ENCODE measurements around the gene CASP2. TPM values are rescaled to one million over a fixed set of nuclear protein-coding genes. Genes with fewer than 3 reads are reported as not detected.

CASP2 gene
- total and polyA plus RNA-seq, 2 of the 13 experiments (the other 11 are each of a cell fraction or from before 2014, with no cell fraction given), result 10.2 to 13.7 TPM

- 88% methylated on average over 4 of the region's 4 CpGs for WGBS (ENCODE audit: low lambda C conversion rate)
- Histone ChIP-seq H4K20me1 (ENCODE audit: insufficient read depth, low read length) (no peaks in the 10 kb centered on the region), H3K4me1 (ENCODE audit: insufficient read depth, low read length) (peaks cover 50% of the 10 kb centered on the region), H3K27me3 (ENCODE audit: control insufficient read depth in 1 of 2, insufficient read depth in 2 of 2, low read length in 2 of 2) (no peaks in the 10 kb centered on the region; a peak in 1 of 5 replicates), H3K4me2 (ENCODE audit: low read depth, low read length) (peak overlapping the region; percentile 96), H2AFZ (ENCODE audit: low read length) (no peak overlapping the region), H3K9ac (ENCODE audit: insufficient read depth, low read depth, low read length) (no peak overlapping the region), H3K4me3 (replicated peaks in 1 of 3; ENCODE audit: insufficient read depth in 1 of 3, low read depth in 2 of 3, low read length in 3 of 3) (peak overlapping the region in 1 of 3 experiments; percentile 10; a peak in 1 of 6 replicates), H3K27ac (ENCODE audit: extremely low read length, insufficient read depth, low read length) (no peak overlapping the region), H3K36me3 (replicated peaks in 1 of 2; ENCODE audit: control insufficient read depth in 1 of 2, insufficient read depth in 2 of 2, low read length in 2 of 2) (peaks cover 13 to 36% of the 10 kb centered on the region in 2 experiments), H3K79me2 (ENCODE audit: insufficient read depth, low read length) (peaks cover 26% of the 10 kb centered on the region), H3K9me3 (ENCODE audit: low read length) (no peaks in the 10 kb centered on the region)
- POLR2A ChIA-PET, result interaction anchor here (1.1 kb wide), 1 partner anchor 27 kb away, joined by 4 read pairs; the partner anchor contains the start of gene GSTK1
- TF ChIP-seq, protein P1, sequence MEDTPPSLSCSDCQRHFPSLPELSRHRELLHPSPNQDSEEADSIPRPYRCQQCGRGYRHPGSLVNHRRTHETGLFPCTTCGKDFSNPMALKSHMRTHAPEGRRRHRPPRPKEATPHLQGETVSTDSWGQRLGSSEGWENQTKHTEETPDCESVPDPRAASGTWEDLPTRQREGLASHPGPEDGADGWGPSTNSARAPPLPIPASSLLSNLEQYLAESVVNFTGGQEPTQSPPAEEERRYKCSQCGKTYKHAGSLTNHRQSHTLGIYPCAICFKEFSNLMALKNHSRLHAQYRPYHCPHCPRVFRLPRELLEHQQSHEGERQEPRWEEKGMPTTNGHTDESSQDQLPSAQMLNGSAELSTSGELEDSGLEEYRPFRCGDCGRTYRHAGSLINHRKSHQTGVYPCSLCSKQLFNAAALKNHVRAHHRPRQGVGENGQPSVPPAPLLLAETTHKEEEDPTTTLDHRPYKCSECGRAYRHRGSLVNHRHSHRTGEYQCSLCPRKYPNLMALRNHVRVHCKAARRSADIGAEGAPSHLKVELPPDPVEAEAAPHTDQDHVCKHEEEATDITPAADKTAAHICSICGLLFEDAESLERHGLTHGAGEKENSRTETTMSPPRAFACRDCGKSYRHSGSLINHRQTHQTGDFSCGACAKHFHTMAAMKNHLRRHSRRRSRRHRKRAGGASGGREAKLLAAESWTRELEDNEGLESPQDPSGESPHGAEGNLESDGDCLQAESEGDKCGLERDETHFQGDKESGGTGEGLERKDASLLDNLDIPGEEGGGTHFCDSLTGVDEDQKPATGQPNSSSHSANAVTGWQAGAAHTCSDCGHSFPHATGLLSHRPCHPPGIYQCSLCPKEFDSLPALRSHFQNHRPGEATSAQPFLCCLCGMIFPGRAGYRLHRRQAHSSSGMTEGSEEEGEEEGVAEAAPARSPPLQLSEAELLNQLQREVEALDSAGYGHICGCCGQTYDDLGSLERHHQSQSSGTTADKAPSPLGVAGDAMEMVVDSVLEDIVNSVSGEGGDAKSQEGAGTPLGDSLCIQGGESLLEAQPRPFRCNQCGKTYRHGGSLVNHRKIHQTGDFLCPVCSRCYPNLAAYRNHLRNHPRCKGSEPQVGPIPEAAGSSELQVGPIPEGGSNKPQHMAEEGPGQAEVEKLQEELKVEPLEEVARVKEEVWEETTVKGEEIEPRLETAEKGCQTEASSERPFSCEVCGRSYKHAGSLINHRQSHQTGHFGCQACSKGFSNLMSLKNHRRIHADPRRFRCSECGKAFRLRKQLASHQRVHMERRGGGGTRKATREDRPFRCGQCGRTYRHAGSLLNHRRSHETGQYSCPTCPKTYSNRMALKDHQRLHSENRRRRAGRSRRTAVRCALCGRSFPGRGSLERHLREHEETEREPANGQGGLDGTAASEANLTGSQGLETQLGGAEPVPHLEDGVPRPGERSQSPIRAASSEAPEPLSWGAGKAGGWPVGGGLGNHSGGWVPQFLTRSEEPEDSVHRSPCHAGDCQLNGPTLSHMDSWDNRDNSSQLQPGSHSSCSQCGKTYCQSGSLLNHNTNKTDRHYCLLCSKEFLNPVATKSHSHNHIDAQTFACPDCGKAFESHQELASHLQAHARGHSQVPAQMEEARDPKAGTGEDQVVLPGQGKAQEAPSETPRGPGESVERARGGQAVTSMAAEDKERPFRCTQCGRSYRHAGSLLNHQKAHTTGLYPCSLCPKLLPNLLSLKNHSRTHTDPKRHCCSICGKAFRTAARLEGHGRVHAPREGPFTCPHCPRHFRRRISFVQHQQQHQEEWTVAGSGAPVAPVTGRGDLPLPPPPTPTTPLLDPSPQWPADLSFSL (CRISPR knock-in tag; IDR thresholded peaks at IDR 0.05), result no peak
- TF ChIP-seq SRSF9 (IDR thresholded peaks at IDR 0.05; ENCODE audit: borderline replicate concordance, insufficient read depth, low read depth, low read length, poor library complexity, severe bottlenecking), result no peak
- in situ Hi-C loops (cut with HindIII; ENCODE audit: extremely low pct_ligation_motif_present, low pct_unique_long_range_greater_than_20kb) (no loop called here), intact Hi-C loops (cut with micrococcal nuclease; ENCODE audit: unreplicated experiment) (no loop called here)
- ATAC-seq (no peak), DNase-seq (ENCODE audit: low spot score) (no peak), FAIRE-seq (no peak)
- CTCF ChIA-PET (ENCODE audit: low intra/inter-chr PET ratio, low total read pairs), result interaction anchor here (3.1 kb wide), 1 partner anchor 50 kb away, joined by 7 read pairs; no protein-coding TSS in a partner anchor
- BruUV-seq (replicated peaks), result no TSS peak
Observed at GRCh38 chr7:143290293-143290692, 2.1 kb downstream of the CASP2 start.
